ENCODE data around the gene RASGEF1C.

The RASGEF1C gene

GRCh38 chr5:180118391-180118791, 90.6 kb downstream of the RASGEF1C start:
- DNase-seq = no peak

- no peak for DNase-seq
Measured at GRCh38 chr5:180117000-180117725, 91.8 kb downstream of the RASGEF1C start.

GRCh38 chr5:180116077-180116999, 92.7 kb downstream of the RASGEF1C start:
- no peak for DNase-seq

- no peak for DNase-seq
Measured at GRCh38 chr5:180115326-180116076, 93.5 kb downstream of the RASGEF1C start.

GRCh38 chr5:180114304-180115003, 94.6 kb downstream of the RASGEF1C start:
- no peak for DNase-seq

- DNase-seq = no peak
Measured at GRCh38 chr5:180113660-180114303, 95.2 kb downstream of the RASGEF1C start.

- DNase-seq = no peak
Measured at GRCh38 chr5:180112181-180112861, 96.7 kb downstream of the RASGEF1C start.

GRCh38 chr5:180111273-180112002, 97.6 kb downstream of the RASGEF1C start:
- DNase-seq = no peak

GRCh38 chr5:180109920-180110319, 99.1 kb downstream of the RASGEF1C start:
- DNase-seq = no peak

GRCh38 chr5:180107005-180107404, 102.0 kb downstream of the RASGEF1C start:
- DNase-seq = no peak

- DNase-seq = no peak
Measured at GRCh38 chr5:180105827-180106312, 103.1 kb downstream of the RASGEF1C start.

- DNase-seq = no peak
Measured at GRCh38 chr5:180104168-180104530, 104.9 kb downstream of the RASGEF1C start.

GRCh38 chr5:180103487-180104167, 105.4 kb downstream of the RASGEF1C start:
- no peak for DNase-seq

GRCh38 chr5:180102636-180103035, 106.4 kb downstream of the RASGEF1C start:
- no peak for DNase-seq

- no peak for DNase-seq
Measured at GRCh38 chr5:180101451-180102105, 107.4 kb downstream of the RASGEF1C start.

- DNase-seq = no peak
Measured at GRCh38 chr5:180100621-180101450, 108.2 kb downstream of the RASGEF1C start.

GRCh38 chr5:180099733-180100611, 109.0 kb downstream of the RASGEF1C start:
- DNase-seq = no peak

Measured in activated naive CD4-positive, alpha-beta T cell treated with Interleukin-2 at 50 U/mL for 16 hours (primary cell).